ENCODE results near the gene PHOX2B. TPM values are rescaled to one million over a fixed set of nuclear protein-coding genes. Genes with fewer than 3 reads are reported as not detected.
"Not testable (repeated sequence)": the region's sequence is repeated elsewhere in the genome, so short reads cannot be mapped to it uniquely, and the experiment has no call there.

Gene PHOX2B
- total RNA-seq, 1 experiment from 2014 or later = not detected

DNA sequence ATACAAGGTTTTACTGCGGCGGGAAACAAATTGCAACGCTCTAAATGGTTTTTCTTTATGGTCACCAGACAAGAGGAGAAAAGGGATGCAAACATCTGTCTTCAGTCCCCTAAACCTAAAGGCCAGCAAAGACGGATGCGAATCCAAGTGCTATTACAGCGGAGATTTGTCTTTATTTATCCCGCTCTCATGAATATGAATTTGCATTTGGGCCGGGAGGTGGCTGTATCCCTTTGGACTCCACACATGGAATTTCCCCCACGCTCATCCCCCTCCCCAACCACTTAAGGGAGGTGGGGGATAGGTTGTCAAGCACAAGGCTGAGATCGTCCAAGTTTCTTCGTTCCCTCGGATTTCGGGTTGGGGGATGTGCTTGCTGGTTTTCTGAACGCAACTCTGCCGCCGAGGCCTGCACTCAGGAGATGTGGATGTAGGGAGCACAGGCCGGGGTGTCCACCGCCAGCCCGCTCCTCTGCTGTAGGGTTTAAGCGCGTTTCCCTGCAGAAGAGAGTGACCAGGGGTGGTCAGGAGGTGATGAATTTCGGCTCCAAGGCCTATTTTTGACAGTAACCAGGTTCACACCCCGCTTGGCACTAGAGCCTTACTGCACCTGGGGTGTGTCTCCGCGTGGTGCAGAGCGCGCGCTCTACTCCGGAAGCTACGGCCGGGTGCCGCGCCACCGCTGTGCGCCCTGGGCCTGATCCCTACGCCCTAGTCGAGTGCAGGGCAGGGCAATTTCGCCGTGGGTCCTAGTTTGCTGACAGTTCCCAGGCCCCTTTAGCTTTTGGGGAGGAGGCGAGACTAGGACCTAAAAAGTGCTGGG lies 2.3 kb upstream of the PHOX2B start:
- no peak for DNase-seq (ENCODE audit: low read depth)
- in situ Hi-C loops (cut with HindIII; ENCODE audit: low pct_unique_long_range_greater_than_20kb, low sequenced_read_pairs) = no loop called here

DNA sequence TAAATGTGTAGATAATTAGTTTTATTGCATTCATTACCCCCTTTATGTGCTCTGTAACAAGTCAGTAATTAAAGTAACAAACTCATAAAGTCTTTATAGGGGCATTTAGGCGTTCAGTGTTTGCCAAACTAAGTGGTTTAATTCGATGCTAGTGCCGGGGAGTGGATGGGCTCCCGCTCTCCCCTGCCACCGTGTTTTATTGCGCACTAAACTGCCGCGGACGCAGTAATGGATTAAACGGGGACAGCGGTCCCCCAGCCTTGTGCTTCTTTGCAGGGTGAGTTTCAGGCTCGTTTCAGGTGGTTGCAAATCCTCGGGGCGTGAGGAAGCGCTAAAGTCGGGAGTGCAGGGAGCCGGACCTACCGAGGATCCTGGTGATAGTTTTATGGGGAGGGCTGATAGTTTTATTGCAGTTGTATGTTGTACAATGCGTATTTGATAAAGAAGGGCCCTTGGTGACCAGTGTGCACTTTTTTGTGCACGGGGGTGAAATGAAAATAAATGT lies 1.6 kb upstream of the PHOX2B start:
- in situ Hi-C loops (cut with HindIII; ENCODE audit: low pct_unique_long_range_greater_than_20kb, low sequenced_read_pairs) = no loop called here

DNA sequence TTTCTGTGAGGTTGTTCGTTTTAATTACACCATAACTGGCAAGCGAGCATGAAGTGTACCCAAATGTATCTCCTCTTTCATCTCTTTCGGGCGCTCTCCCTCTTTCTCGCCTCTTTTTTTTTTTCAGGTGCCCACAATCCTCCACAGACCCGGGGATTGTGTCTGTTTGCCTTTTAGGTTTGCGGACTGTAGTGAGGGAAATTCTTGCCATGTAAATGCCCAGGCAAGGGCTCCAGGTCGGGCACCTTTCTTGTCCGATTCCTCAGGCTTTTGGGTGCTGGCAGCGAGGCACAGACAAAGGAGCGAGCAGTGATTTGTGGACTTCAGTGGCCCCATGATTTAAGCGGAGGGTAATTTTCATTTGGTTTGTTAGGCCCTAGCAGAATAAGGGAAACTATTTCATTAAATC lies 1.1 kb upstream of the PHOX2B start:
- no peak for DNase-seq (ENCODE audit: low read depth)
- in situ Hi-C loops (cut with HindIII; ENCODE audit: low pct_unique_long_range_greater_than_20kb, low sequenced_read_pairs) = no loop called here

More for the DNA sequence above, 1.6 kb upstream of the PHOX2B start:
- no peak for DNase-seq (ENCODE audit: low read depth)

DNA sequence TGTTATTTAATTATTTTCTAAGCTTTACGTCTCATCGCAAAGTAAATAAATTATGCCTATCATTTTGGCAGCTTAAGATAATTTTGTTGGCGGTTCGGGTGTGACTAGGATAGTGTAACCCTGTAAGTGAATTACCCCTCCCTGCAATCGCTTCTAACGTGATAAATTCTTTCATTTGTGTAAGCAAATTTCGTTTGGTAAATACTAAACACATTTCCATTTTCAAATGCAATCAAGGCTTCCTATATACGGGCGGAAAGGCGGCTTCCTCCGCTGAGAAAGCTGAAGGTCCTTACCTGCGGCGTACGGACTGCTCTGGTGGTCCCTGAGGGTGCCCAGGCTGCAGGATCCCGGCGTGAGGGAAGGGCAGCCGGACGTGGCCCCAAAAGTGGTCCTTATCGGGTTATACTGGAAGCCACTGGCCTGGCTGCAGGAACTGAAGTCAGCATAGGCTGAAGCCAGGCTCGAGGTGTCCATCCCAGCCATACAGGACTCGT lies 403 bp downstream of the PHOX2B start:
- in situ Hi-C loops (cut with HindIII; ENCODE audit: low pct_unique_long_range_greater_than_20kb, low sequenced_read_pairs) = no loop called here
- DNase-seq (ENCODE audit: low read depth) = no peak

DNA sequence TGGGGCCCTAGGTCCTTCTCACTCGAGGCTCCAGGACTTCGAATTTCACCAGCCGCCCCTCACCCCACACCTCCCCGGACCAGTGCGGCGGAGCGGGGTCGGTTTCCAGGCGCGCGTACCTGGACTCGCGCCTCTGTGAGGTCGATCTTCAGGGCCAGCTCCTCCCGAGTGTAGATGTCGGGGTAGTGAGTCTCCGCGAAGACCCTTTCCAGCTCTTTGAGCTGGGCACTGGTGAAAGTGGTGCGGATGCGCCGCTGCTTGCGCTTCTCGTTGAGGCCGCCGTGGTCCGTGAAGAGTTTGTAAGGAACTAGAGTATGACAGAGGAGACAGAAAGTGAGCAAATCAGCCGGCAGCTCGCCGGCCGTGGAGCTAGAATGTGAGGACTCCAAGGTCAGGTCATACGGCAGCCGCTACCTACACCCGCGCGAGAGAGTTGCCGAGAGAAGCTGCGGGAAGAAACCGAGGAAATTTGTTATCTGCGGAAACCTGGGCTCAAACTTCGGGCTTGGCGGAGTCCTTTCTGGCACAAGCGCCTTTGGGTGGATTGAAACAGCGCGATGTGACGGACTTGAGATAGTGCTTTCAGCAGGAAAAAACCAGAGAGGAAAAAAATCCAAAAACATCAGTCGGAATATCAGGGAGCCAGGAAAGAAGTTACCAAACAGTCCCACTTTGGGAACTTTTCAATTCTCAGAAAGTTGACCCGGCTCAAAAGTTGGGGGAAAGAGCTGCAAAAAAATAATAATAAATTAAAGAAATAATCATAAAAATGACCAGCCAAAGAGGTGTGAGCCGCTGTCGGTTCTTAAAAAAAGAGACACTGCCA lies 1.1 kb downstream of the PHOX2B start:
- in situ Hi-C loops (cut with HindIII; ENCODE audit: low pct_unique_long_range_greater_than_20kb, low sequenced_read_pairs) = no loop called here
- no peak for DNase-seq (ENCODE audit: low read depth)

DNA sequence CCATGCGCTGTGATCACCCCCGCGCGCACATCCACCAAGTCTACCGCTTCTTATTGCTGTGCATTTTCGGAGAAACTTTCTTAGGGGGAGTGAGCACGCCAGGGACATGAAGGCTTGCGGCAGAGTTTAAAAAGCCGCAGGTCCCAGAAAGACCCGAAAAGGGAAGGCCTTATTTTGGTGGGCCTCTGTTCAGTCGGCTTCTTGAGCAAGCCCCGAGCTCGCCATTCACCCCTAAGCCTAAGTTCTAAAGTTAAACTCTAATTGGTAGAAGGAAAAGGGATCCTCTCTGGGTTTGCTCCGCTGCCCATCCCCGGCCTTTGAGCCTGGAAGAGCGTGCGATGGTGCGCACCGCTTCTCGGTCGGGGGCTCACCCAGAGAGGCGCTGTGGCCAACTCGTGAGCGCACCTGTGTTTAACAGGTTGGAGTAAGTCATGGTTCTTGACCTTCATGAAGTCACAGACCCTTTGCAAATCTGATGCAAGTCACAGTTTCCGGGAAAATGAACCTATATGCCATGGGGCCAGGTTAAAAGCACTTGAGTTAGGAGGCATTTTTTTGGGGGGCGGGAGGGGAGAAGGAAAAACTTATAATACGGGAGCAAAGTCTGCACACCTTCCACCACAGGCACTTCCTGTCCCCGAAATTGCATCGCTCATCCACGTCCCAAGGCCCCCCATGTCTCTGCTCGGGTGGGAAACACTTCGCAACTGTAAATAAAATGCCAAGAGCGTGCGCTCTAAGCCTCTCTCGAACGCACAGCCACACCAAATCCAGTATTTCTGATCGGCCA lies 1.9 kb downstream of the PHOX2B start:
- in situ Hi-C loops (cut with HindIII; ENCODE audit: low pct_unique_long_range_greater_than_20kb, low sequenced_read_pairs) = no loop called here
- DNase-seq (ENCODE audit: low read depth) = no peak

DNA sequence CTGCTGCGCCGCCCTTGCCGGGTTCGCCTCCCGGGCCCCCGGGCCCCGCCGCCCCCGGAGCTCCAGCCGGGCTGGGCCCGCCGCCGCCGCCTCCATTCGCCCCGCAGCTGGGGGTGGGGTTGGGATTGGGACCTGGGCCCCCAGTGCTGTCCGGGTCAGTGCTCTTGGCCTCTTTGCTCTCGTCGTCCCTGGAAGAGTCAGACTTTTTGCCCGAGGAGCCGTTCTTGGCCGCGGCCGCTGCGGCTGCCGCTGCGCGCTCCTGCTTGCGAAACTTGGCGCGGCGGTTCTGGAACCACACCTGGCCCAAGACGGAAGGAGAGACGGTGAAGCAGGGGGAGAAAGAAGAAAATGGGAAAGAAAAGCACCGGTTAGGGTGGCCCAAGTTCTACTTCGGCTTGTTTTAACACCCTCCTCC lies 2.5 kb downstream of the PHOX2B start:
- no peak for DNase-seq (ENCODE audit: low read depth)
- in situ Hi-C loops (cut with HindIII; ENCODE audit: low pct_unique_long_range_greater_than_20kb, low sequenced_read_pairs) = no loop called here

DNA sequence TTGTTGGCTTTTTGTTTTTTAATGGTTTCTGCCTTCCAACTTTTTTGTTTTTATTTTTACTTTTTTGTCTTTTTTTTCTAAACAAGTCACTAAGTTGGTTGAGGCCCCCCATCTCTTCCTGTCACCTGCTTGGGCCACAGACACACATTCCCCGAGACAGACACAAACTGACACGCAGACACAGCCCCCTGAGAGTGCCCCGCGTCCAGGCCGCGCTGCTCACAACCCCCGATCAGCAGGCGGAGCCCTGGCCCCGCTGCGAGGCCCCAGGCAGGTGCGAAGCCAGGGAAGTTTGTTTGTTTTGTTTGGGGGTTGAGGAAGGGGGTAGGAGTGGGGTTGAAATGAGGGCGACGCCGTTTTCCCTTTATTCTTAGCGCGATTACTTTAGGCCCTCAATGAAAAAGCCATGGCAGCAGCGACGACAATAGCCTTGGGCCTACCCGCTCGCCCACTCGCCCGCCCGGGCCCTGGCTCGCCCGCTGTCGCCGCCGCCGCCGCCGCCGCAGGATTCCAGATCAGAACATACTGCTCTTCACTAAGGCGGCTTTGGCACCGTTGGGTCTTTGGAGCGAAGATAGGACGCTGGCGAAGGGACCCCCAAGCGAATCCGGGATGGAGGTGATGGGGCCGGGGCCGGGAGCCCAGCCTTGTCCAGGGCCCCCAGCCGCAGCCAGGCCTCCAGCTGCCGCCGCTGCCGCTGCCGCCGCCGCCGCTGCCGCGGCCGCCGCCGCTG lies 3.1 kb downstream of the PHOX2B start:
- no peak for DNase-seq (ENCODE audit: low read depth)
- in situ Hi-C loops (cut with HindIII; ENCODE audit: low pct_unique_long_range_greater_than_20kb, low sequenced_read_pairs) = no loop called here

DNA sequence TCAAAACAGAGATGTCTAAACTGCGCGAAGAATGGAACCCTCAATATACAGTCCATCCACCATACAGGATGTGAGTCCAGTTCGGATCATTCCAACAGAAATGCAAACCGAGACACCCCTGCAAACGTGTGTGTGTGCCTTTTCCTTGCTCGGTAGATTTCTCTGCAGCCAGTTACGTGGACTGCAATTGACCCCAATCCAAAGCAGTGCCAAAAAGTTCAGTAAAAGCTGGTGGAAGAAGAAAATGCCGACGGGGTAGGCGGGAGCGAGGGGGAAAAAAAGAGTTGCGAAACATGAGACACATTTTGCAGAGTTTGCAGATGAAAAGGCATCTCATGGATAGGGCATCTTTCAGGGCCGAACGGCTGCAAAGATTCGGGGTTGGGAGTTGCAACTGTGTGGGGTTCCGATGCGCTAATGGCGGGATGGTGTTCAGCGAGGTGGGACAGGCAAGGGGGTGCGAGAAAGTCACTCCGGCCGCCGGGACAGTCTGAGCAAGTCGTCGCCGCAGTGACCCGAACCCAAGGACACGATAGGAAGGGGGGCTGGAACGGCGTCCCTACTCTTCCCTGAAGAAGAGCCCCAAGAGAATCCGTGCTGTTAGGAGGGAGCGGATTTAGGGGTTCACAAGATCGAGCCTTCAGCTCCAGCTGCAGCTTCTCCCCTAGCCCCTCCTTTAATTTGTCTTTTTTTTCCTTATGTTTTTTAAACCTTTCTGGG lies 3.8 kb downstream of the PHOX2B start:
- no peak for DNase-seq (ENCODE audit: low read depth)

DNA sequence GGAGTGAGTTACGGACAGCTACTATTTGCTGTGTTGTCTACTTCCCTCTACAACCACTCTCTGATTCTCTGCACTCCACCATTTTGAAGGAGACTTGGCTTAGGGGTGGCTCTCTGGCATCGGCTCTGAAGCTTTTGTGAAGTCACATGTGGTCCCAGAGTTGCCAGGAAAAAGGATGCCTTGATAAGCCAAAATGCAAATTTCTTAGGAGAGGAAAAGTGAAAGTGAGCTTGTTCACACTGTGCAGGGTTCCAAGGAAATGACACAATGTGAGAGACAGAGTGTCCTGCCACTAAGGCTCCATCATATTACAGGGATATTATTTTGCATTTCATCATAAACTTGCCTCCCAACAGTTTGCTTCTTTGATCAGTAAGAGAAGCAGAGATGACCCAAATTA lies 7.2 kb downstream of the PHOX2B start:
- in situ Hi-C loops (cut with HindIII; ENCODE audit: low pct_unique_long_range_greater_than_20kb, low sequenced_read_pairs) = no loop called here
- DNase-seq (ENCODE audit: low read depth) = no peak

More for the DNA sequence above, 3.8 kb downstream of the PHOX2B start:
- in situ Hi-C loops (cut with HindIII; ENCODE audit: low pct_unique_long_range_greater_than_20kb, low sequenced_read_pairs) = no loop called here

DNA sequence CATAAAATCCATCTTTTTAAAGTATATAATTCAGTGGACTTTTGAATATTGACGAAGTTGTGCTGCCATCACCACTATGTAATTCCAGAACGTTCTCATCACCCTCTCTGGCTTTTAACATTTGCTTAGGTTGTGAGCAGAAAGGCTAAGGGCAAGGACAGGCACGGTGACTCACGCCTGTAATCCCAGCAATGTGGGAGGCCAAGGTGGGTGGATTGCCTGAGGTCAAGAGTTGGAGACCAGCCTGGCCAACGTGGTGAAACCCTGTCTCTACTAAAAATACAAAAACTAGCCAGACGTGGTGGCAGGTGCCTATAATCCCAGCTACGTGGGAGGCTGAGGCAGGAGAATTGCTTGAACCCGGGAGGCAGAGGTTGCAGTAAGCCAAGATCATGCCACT lies 11.0 kb downstream of the PHOX2B start:
- in situ Hi-C loops (cut with HindIII; ENCODE audit: low pct_unique_long_range_greater_than_20kb, low sequenced_read_pairs); DNase-seq (ENCODE audit: low read depth): not testable (repeated sequence)

DNA sequence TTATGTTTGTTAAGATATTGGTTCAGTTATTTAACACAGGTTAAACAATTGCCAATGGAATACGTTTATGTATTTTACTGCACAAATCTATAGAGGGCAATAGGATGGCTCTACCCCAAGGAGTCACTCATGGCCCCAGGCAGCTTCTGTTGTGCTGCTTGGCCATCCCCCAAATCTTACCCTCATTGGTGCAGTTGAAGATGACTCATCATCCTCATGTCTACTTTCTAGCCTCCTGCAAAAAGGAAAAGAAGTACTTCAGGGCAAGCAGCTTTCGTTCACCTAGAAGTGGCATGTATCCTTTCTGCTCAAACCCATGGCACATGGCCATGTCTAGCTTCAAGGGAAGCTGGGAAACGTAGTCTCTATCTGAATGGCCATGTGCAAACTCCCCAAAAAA lies 14.2 kb downstream of the PHOX2B start:
- in situ Hi-C loops (cut with HindIII; ENCODE audit: low pct_unique_long_range_greater_than_20kb, low sequenced_read_pairs) = no loop called here
- DNase-seq (ENCODE audit: low read depth) = no peak

DNA sequence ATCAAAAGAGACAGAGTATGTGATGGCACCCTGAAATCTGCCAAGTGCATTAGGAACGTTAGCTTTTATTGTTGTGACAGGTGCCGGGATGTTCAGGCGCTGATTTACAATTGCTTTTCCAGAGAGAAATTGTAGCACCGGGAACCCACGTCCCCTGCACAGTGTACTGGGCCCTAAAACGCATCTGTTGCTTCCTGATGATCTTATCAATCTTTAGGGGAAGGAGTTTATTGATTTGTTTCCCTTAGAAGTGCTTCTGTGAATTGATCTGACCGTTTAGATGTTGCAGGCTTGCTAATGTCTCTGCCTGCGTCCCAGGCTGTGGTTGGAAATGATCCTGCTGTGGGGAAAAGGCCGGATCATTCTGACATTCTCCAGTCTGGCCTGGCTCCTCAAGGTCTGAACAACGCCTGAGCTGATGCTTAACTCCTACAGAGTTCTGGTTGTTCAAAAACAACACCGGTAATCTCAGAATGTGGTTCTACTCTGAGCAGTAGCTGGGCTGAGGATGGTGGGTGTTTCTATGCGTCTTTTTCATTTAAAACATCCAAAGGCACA lies 16.9 kb downstream of the PHOX2B start:
- DNase-seq (ENCODE audit: low read depth) = no peak
- in situ Hi-C loops (cut with HindIII; ENCODE audit: low pct_unique_long_range_greater_than_20kb, low sequenced_read_pairs) = no loop called here

DNA sequence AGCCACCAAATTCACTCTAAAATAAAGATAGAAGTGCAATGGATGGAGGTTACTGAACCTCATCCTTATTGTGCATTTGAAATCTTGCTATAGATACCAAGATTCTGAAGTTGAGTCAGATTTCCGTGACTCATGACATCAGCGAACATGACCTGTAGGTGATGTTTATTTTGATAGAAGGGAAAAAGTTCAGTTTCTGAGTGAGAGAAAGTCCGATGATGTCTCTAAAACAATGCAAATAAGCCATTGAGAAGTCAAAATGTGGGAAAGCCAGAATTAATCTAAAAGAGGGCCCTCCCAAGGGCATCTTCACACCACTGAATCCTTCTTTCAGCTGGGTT lies 20.0 kb downstream of the PHOX2B start:
- in situ Hi-C loops (cut with HindIII; ENCODE audit: low pct_unique_long_range_greater_than_20kb, low sequenced_read_pairs) = no loop called here

DNA sequence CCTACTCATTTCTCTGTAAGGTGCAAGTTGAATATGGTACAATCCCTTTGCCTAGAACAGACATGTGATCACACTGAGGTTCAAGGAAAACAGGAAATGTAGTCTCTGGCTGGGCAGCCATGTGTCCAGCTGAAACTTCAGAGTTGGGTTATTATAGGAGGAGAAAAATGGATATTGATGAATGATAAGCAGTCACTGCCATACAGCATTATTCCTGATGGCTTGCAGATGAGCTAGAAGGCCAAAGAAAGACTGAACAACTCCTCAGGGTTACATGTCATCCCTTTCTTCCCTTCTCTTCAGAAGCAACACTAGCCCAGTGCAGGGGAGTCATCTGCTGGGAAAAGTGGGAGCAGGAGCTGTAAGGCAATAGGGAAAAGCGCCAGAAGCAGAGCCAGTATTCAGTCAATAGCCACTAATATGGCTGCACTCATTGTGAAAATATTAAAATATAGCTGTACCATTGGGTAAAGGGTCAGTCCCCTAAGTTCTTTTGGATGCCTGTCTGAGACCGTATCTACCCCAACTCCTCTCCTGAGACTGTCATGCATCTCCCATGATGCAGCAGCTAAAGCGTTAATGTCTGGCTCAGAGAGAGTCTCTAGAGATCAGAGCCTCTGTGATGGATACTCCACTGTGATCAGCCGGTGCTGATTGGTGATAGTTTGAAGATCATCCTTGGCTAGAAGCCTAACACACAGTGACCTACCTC lies 20.5 kb downstream of the PHOX2B start:
- in situ Hi-C loops (cut with HindIII; ENCODE audit: low pct_unique_long_range_greater_than_20kb, low sequenced_read_pairs) = no loop called here

More for the DNA sequence above, 20.0 kb downstream of the PHOX2B start:
- DNase-seq (ENCODE audit: low read depth) = peak; percentile 12

DNA sequence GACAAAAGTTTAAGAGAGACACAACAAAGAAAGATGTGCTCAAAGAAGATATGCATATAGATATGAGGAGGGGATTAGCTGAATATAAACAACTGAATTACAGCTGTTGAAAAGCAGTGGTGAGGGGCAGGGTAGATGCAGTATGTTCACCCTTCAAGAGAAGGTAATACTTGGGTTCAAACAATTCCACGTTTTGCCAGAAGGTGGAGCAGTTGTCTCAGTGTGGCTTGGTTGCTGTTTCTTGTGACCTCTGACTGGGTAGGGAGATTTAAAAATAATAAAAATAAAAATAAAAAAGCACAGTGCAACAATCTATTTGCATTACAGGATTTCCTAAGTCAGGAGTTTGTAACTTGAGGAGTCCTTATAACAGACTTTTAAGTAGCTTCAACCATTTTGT lies 23.3 kb downstream of the PHOX2B start:
- in situ Hi-C loops (cut with HindIII; ENCODE audit: low pct_unique_long_range_greater_than_20kb, low sequenced_read_pairs) = no loop called here
- no peak for DNase-seq (ENCODE audit: low read depth)

More for the DNA sequence above, 20.5 kb downstream of the PHOX2B start:
- no peak for DNase-seq (ENCODE audit: low read depth)

Data from Caki2 (cell line).